OCI-LY7 (cell line): Measurements from ENCODE around the gene NFIA. TPM values are rescaled to one million over a fixed set of nuclear protein-coding genes. Genes with fewer than 3 reads are reported as not detected.

Source experiments
- BruUV-seq: library from RNA; stranded (reverse); fragments of 400-500 nt; replicated peaks from 2 replicates; lab custom pipeline; 2021; lab: Mats Ljungman, UMichigan
- CTCF ChIA-PET: fragments of 300-600 bp; sonication (Branson Sonifier 250); formaldehyde crosslinking; loops from one replicate; lab custom pipeline; 2022; ENCODE audit warnings: antibody characterized with exemption; ENCODE audit not compliant: unreplicated experiment; lab: Charles Lee
- POLR2A ChIA-PET: fragments of 300-600 bp; sonication (Branson Sonifier 250); formaldehyde crosslinking; loops from one replicate; lab custom pipeline; 2022; ENCODE audit warnings: antibody characterized with exemption; lab: Charles Lee
- DNase-seq: peaks from one replicate; pipeline ENCODE4 v3.0.0-alpha.2; 2015; ENCODE audit warnings: low spot score
- H2AFZ ChIP-seq: fragments of 200-600 bp; sonication (generic), shearing (Covaris generic); 2 replicates; pipeline ENCODE4 v1.6.1; 2014; ENCODE audit warnings: mild to moderate bottlenecking, antibody characterized with exemption, low read length, moderate library complexity
- H3K27ac ChIP-seq: fragments of 200-600 bp; sonication (generic); 2 replicates; pipeline ENCODE4 v1.5.1; 2014; ENCODE audit warnings: mixed run types, low read depth, mild to moderate bottlenecking, moderate library complexity, low read length, inconsistent platforms; ENCODE audit not compliant: poor library complexity, severe bottlenecking
- H3K36me3 ChIP-seq: fragments of 200-600 bp; sonication (generic); 2 replicates; pipeline ENCODE4 v1.6.1; 2014; ENCODE audit warnings: mild to moderate bottlenecking, antibody characterized with exemption, low read length, moderate library complexity, mixed read lengths; ENCODE audit not compliant: insufficient read depth
- H3K4me1 ChIP-seq: fragments of 200-600 bp; sonication (generic); 2 replicates; pipeline ENCODE4 v1.5.1; 2014; ENCODE audit warnings: mild to moderate bottlenecking, low read length; ENCODE audit not compliant: insufficient read depth, poor library complexity, severe bottlenecking
- H3K4me2 ChIP-seq: fragments of 200-600 bp; sonication (generic); 2 replicates; pipeline ENCODE4 v1.6.1; 2014; ENCODE audit warnings: mild to moderate bottlenecking, low read length
- H3K4me3 ChIP-seq: fragments of 200-600 bp; sonication (generic); 2 replicates; pipeline ENCODE4 v1.5.1; 2014; ENCODE audit warnings: mild to moderate bottlenecking, low read depth, low read length; ENCODE audit not compliant: poor library complexity, severe bottlenecking
- H3K79me2 ChIP-seq: fragments of 200-600 bp; sonication (generic); 2 replicates; pipeline ENCODE4 v1.6.1; 2016; ENCODE audit warnings: low read depth, mild to moderate bottlenecking, low read length, moderate library complexity, mixed read lengths; ENCODE audit not compliant: insufficient read depth
- H3K9me2 ChIP-seq: fragments of 200-600 bp; sonication (generic); 2 replicates; pipeline ENCODE4 v1.6.1; 2016; ENCODE audit warnings: mild to moderate bottlenecking, low read length, mixed read lengths; ENCODE audit not compliant: insufficient read depth
- H3K9me3 ChIP-seq: fragments of 200-600 bp; sonication (generic); 2 replicates; pipeline ENCODE4 v1.6.1; 2014; ENCODE audit warnings: mild to moderate bottlenecking, mixed run types, low read length, mixed read lengths
- H4K20me1 ChIP-seq: fragments of 200-600 bp; sonication (generic); 2 replicates; pipeline ENCODE4 v1.6.1; 2014; ENCODE audit warnings: mild to moderate bottlenecking, antibody characterized with exemption, low read length, moderate library complexity, mixed read lengths; ENCODE audit not compliant: insufficient read depth
- EZH2phosphoT487 ChIP-seq: fragments of 200-600 bp; sonication (generic); IDR thresholded peaks from 2 replicates; pipeline ENCODE4 v1.6.1; 2018; ENCODE audit warnings: low read depth, borderline replicate concordance, mild to moderate bottlenecking, mixed run types, antibody characterized with exemption, low read length, moderate library complexity, mixed read lengths
- intact Hi-C: fragments of 100-400 bp; cut with micrococcal nuclease; formaldehyde crosslinking; loops from one replicate; pipeline ENCODE4 v1.10.0; 2022; ENCODE audit not compliant: unreplicated experiment
- total RNA-seq, 2 experiments: library from RNA; depleted of rRNA in 1 of 2; stranded (reverse); fragments of >200 nt in 1 of 2; shearing (Covaris generic) in 1 of 2; gene quantifications; 2 replicates each; pipeline ENCODE4 v1.2.3, GENCODE V29; 2014 to 2022
- TF ChIP-seq, protein P1 (sequence below): fragments of 200-600 bp; sonication (generic); conservative IDR thresholded peaks from 2 replicates; pipeline ENCODE4 v1.5.1; 2014; ENCODE audit warnings: mild to moderate bottlenecking, antibody characterized with exemption, low read length, moderate library complexity, mixed read lengths

Gene NFIA
- total RNA-seq, 2 experiments from 2014 or later = 2.8 to 18.8 TPM

GRCh38 chr1:61379693-61380092 is 297.3 kb downstream of the NFIA start:
- TF ChIP-seq, protein P1, sequence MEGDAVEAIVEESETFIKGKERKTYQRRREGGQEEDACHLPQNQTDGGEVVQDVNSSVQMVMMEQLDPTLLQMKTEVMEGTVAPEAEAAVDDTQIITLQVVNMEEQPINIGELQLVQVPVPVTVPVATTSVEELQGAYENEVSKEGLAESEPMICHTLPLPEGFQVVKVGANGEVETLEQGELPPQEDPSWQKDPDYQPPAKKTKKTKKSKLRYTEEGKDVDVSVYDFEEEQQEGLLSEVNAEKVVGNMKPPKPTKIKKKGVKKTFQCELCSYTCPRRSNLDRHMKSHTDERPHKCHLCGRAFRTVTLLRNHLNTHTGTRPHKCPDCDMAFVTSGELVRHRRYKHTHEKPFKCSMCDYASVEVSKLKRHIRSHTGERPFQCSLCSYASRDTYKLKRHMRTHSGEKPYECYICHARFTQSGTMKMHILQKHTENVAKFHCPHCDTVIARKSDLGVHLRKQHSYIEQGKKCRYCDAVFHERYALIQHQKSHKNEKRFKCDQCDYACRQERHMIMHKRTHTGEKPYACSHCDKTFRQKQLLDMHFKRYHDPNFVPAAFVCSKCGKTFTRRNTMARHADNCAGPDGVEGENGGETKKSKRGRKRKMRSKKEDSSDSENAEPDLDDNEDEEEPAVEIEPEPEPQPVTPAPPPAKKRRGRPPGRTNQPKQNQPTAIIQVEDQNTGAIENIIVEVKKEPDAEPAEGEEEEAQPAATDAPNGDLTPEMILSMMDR = no peak
- no peak for TF ChIP-seq EZH2phosphoT487
- Histone ChIP-seq H3K36me3 (no peaks in the 10 kb centered on the region), H3K9me2 (no peaks in the 10 kb centered on the region), H3K9me3 (no peaks in the 10 kb centered on the region), H3K4me2 (no peak overlapping the region), H2AFZ (no peak overlapping the region), H3K79me2 (no peaks in the 10 kb centered on the region), H3K4me1 (no peaks in the 10 kb centered on the region), H4K20me1 (no peaks in the 10 kb centered on the region), H3K4me3 (no peak overlapping the region), H3K27ac (no peak overlapping the region)
- POLR2A ChIA-PET = interaction anchor here (0.7 kb wide), 1 partner anchor 331 kb away, joined by 3 read pairs; no protein-coding TSS in a partner anchor
- DNase-seq = no peak
- CTCF ChIA-PET = no interaction called here
- no TSS peak for BruUV-seq
- intact Hi-C loops = no loop called here

DNA sequence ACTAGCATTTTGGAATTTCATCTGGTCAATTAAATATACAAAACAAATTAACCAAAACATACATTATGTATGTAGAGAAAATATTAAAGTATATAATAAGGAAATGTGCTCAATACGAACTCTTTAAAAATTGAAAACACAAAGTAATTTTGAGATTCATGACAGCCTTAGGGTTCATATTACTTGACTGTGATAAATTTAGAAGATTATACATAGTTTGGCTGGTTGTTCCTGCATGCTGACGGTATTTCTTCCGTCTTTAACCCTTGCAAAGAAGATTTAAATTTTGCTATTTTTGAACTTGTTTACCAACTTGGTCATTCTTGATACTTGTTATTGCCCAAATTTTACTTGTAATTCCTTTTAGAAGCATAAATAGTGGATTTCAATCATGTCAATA is 298.2 kb downstream of the NFIA start:
- H4K20me1 ChIP-seq = no peaks in the 10 kb centered on the region

GRCh38 chr1:61386323-61386722 is 304.0 kb downstream of the NFIA start:
- H3K4me3 ChIP-seq = no peak overlapping the region
- TF ChIP-seq, protein P1 = no peak
- no peak for TF ChIP-seq EZH2phosphoT487
- no peaks in the 10 kb centered on the region for H3K9me3 ChIP-seq
- intact Hi-C loops = no loop called here
- H4K20me1 ChIP-seq = no peaks in the 10 kb centered on the region
- H3K4me1 ChIP-seq = no peaks in the 10 kb centered on the region
- H3K9me2 ChIP-seq = no peaks in the 10 kb centered on the region
- no TSS peak for BruUV-seq
- no peak overlapping the region for H3K27ac ChIP-seq
- H3K4me2 ChIP-seq = no peak overlapping the region
- no peak for DNase-seq
- ChIA-PET CTCF (no interaction called here), POLR2A (interaction anchor here (0.7 to 2.0 kb wide), 2 partner anchors 13 to 661 kb away, joined by 3 to 5 read pairs; no protein-coding TSS in a partner anchor)
- H3K79me2 ChIP-seq = no peaks in the 10 kb centered on the region
- no peaks in the 10 kb centered on the region for H3K36me3 ChIP-seq
- no peak overlapping the region for H2AFZ ChIP-seq

More for the DNA sequence above, 298.2 kb downstream of the NFIA start:
- ChIA-PET POLR2A (no interaction called here), CTCF (no interaction called here)
- no peak for DNase-seq
- H3K36me3 ChIP-seq = no peaks in the 10 kb centered on the region
- no peak overlapping the region for H3K27ac ChIP-seq
- H2AFZ ChIP-seq = no peak overlapping the region
- no peaks in the 10 kb centered on the region for H3K9me2 ChIP-seq
- intact Hi-C loops = no loop called here
- H3K9me3 ChIP-seq = no peaks in the 10 kb centered on the region
- H3K4me3 ChIP-seq = no peak overlapping the region
- BruUV-seq = no TSS peak
- no peaks in the 10 kb centered on the region for H3K79me2 ChIP-seq
- H3K4me2 ChIP-seq = no peak overlapping the region
- TF ChIP-seq EZH2phosphoT487 = no peak
- TF ChIP-seq, protein P1 = no peak
- H3K4me1 ChIP-seq = no peaks in the 10 kb centered on the region
